ENCODE data around the gene ATG4B. TPM values are rescaled to one million over a fixed set of nuclear protein-coding genes. Genes with fewer than 3 reads are reported as not detected.

The ATG4B gene
- total and polyA plus RNA-seq, 2 of the 4 experiments (the other 2 are of a cell fraction), result 113 to 146 TPM

DNA sequence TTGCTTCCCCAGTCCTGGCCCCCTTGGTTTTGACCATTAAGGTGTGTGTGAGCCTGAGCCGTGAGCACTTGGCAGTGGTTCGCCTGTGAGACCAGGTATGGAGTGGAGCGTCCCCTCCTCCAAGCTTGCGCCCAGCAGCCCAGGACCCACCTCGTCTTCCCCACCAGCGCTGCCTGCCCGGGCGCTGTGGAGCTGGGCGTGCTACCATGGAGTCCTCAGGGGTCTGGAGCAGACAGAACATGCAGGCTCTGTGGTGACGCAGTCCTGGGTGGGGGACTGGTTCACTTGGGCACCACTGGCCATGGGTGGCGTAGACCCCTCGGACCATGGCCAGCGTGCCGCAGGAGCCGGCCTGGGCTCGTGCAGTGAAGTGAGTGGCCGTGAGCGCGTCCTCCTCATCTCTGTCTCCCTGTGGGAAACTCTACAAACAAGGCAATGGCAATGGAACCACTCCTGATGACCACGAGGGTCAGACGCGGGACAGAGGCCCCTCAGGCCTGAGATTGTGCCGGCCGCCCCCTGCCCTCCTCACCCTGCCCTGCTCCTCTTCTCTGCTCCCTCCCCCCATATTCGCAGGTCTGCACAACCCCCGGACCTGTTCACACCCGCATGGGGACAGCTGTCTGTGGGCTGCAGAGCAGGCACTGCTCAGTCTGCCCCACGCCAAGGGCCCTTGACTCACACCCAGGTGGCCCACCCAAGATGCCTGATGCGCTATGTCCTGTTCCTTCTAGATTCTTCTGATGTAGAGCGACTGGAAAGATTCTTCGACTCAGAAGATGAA, 34.2 kb downstream of the ATG4B start:
- DNase-seq (no peak), ATAC-seq (ENCODE audit: low read depth) (no peak)
- Histone ChIP-seq H3K79me1 (ENCODE audit: low read depth in 1 of 2, low read length in 2 of 2) (peaks cover 2 to 7% of the 10 kb centered on the region in 2 experiments; a peak in 1 of 4 replicates), H3K4me2 (ENCODE audit: low read depth, low read length) (no peak overlapping the region), H3K9me3 (ENCODE audit: control insufficient read depth, insufficient read depth, low read length) (no peaks in the 10 kb centered on the region), H3K56ac (ENCODE audit: extremely low read depth, insufficient read depth, low read length) (no peak overlapping the region), H2BK20ac (ENCODE audit: low read depth, low read length) (no peak overlapping the region), H3K27me3 (ENCODE audit: control insufficient read depth, insufficient read depth, low read length) (no peaks in the 10 kb centered on the region), H3K36me3 (ENCODE audit: control insufficient read depth, insufficient read depth, low read length) (peaks cover 66% of the 10 kb centered on the region), H2AK5ac (ENCODE audit: low read depth, low read length) (no peak overlapping the region), H3K9me1 (ENCODE audit: insufficient read depth, low read length) (no peaks in the 10 kb centered on the region), H4K8ac (ENCODE audit: low read depth in 2 of 2, low read length in 2 of 2) (no peak overlapping the region), H4K5ac (ENCODE audit: low read depth, low read length) (no peak overlapping the region), H3K23ac (ENCODE audit: low read depth, low read length) (no peak overlapping the region), H2BK5ac (ENCODE audit: low read depth, low read length, poor library complexity, severe bottlenecking) (no peak overlapping the region), H2BK15ac (ENCODE audit: low read depth, low read length) (no peak overlapping the region), H3K27ac (ENCODE audit: insufficient read depth, low read length) (no peak overlapping the region), H3K14ac (replicated peaks; ENCODE audit: low read depth, low read length) (no peak overlapping the region), H4K91ac (ENCODE audit: insufficient read depth, low read depth, low read length) (no peak overlapping the region), H2BK120ac (ENCODE audit: low read depth, low read length) (no peak overlapping the region), H3K4me1 (ENCODE audit: control insufficient read depth, insufficient read depth, low read length) (peaks cover 2% of the 10 kb centered on the region), H3K4ac (ENCODE audit: low read depth, low read length) (no peak overlapping the region), H3K9ac (ENCODE audit: low read depth, low read length) (no peak overlapping the region), H3K18ac (ENCODE audit: low read depth, low read length) (no peak overlapping the region), H2AK9ac (replicated peaks; ENCODE audit: low read depth, low read length, poor library complexity) (no peak overlapping the region), H2AFZ (replicated peaks; ENCODE audit: low read length, poor library complexity) (no peak overlapping the region), H3K4me3 (ENCODE audit: insufficient read depth, low read depth, low read length) (no peak overlapping the region), H4K20me1 (ENCODE audit: insufficient read depth, low read length) (peaks cover 7% of the 10 kb centered on the region; the same call in 1 of the 2 replicates)
- 93% methylated on average over 13 of the region's 31 CpGs; no CpG with 5 or more reads in 1 of the 2 experiments for WGBS, 2 experiments (ENCODE audit: extremely low coverage in 2 of 2, insufficient read length in 1 of 2)
- dilution Hi-C loops (cut with HindIII; ENCODE audit: low sequenced_read_pairs, unreplicated experiment), result no loop called here
- ChIA-PET CTCF (no interaction called here), POLR2A (ENCODE audit: unreplicated experiment) (no interaction called here)
- BruUV-seq (replicated peaks), result no TSS peak
- TF ChIP-seq, protein P1, sequence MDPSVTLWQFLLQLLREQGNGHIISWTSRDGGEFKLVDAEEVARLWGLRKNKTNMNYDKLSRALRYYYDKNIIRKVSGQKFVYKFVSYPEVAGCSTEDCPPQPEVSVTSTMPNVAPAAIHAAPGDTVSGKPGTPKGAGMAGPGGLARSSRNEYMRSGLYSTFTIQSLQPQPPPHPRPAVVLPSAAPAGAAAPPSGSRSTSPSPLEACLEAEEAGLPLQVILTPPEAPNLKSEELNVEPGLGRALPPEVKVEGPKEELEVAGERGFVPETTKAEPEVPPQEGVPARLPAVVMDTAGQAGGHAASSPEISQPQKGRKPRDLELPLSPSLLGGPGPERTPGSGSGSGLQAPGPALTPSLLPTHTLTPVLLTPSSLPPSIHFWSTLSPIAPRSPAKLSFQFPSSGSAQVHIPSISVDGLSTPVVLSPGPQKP (IDR thresholded peaks at IDR 0.05; ENCODE audit: borderline replicate concordance, low read depth, low read length), result no peak
- TF ChIP-seq CTCF (conservative IDR thresholded peaks at IDR 0.05; ENCODE audit: low read depth, low read length) (no peak), BHLHE40 (IDR thresholded peaks at IDR 0.05; ENCODE audit: low read depth, low read length) (no peak), NFE2L2 (IDR thresholded peaks at IDR 0.05; ENCODE audit: low read depth, low read length) (no peak), MXI1 (IDR thresholded peaks at IDR 0.05; ENCODE audit: borderline replicate concordance, low read depth, low read length) (no peak), MAZ (IDR thresholded peaks at IDR 0.05; ENCODE audit: borderline replicate concordance, low read depth, low read length) (no peak), CEBPB (IDR thresholded peaks at IDR 0.05; ENCODE audit: low read depth, low read length) (no peak), POLR2A (IDR thresholded peaks at IDR 0.05; ENCODE audit: low read depth, low read length) (no peak), FOS (IDR thresholded peaks at IDR 0.05; ENCODE audit: low read depth, low read length) (no peak), RFX5 (IDR thresholded peaks at IDR 0.05; ENCODE audit: low read depth, low read length) (no peak), SMC3 (IDR thresholded peaks at IDR 0.05; ENCODE audit: low read depth, low read length) (no peak), RCOR1 (IDR thresholded peaks at IDR 0.05; ENCODE audit: insufficient replicate concordance, low read length) (no peak), CHD1 (IDR thresholded peaks at IDR 0.05; ENCODE audit: low read depth, low read length) (no peak)
- intact Hi-C loops (cut with micrococcal nuclease), result no loop called here
- in situ Hi-C loops (cut with MboI; ENCODE audit: low sequenced_read_pairs), result loop anchor here (25.0 kb wide), 1 partner anchor 809 kb away; the partner anchor contains the start of gene AGXT
